GM19035 (cell line): Measurements from ENCODE around the gene KCNJ18.
"Not testable (repeated sequence)": the region's sequence is repeated elsewhere in the genome, so short reads cannot be mapped to it uniquely, and the experiment has no call there.

Experiments
- ATAC-seq: cut with Tn5 transposase; IDR thresholded peaks from one replicate; pipeline ENCODE4 v1.9.1; 2021; ENCODE audit not compliant: unreplicated experiment

Gene KCNJ18

DNA sequence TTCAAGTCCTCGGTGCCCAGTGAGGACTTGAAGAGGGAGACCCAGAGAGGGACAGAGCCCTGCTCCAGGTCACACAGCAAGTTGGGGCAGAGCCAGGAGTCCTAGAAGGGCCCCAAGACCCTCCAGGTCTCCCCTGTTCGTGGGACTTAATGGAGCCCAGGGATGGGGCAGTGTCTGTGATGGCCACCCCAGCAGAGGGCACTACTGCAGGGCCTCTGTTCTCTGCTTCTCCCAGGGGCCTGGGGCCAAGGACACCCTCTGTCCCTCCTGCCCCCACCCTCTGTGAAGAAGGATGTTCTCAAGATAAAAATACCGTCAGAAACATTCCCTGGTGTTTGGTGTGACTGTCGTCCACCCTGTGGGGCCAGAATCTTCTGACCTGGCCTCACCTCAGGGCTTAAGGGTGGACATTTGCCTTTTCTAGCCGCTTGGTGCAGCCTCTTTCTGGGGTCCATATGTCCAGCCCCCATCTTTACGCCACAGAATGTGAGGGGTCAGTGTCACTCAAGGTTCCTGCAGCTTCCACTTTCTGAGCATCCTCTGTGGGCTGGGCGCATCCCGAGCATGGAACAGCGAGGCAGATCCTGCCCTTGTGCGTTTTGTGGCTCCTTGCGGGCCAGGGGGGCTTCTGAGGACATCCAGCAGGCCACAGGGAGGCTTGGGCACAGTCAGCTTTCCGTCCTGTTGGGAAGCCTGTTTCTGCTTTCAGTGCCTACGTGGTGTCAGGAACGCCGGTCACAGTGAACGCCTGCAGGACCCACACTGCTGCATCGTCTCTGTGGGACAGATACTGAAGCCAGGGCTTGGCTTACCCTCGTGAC, at the start of gene KCNJ18:
TSS of gene KCNJ18 (plus strand) at position 641 of the 821 bp plus-strand sequence. CDS start 10,264 bp downstream, outside the sequence.
- ATAC-seq: not testable (repeated sequence)

DNA sequence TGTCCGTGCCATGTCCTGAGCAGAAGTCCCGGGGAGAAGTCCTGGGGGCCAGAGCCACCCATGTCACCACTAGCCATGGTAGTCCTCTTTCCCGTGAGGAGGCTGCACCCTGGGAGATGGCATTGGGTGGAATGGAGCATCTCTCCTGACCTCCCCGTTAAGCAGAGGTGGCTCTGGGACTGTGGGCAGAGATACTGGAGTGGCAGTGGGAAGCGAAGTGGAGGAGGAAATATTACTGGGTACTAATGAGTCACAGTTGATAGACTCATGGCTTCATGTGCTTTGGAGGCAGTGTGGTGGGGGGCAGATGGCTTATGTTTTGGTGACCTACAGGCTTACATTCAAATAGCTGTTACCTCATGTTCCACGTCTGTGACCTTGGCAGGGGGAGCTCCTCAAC, 44.2 kb upstream of the KCNJ18 start:
- ATAC-seq: not testable (repeated sequence)

DNA sequence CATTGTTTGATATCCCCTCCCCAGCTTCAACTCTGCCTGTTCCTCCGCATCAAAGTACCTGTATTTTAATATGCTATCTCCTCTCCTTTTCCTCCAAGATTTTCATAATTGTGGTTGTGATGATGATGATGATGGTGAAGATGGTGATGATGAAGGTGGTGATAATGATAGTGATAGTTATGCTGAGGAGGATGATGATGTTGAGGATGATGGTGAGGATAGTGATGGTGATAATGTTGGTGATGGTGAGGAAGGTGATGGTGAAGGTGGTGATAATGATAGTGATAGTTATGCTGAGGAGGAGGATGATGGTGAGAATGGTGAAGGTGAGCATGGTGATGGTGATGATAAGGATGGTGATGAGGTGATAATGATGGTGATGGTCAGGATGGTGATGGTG, 42.3 kb upstream of the KCNJ18 start:
- not testable (repeated sequence) for ATAC-seq

GRCh38 chr17:21652049-21652448, 40.3 kb upstream of the KCNJ18 start:
- ATAC-seq: not testable (repeated sequence)

DNA sequence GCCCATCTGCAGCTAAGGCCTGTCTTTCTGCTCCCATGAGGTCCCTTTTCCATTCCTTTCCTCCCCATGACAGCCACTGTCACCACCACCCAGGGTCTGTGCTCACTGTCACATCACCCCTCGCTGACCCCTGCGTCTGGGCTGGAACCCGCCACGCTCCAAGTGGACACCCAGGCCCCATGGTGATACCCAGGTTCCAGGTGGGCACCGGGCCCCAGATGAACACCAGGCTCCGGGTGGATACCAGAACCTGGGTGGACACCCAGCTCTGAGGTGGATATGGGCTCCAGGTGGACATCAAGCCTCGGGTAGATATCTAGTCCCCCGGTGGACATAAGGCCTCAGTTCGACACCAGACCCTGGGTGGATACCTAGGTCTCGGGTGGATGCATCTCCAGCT, 39.1 kb upstream of the KCNJ18 start:
- ATAC-seq: not testable (repeated sequence)

- ATAC-seq: not testable (repeated sequence)
These were observed 35.6 kb upstream of the KCNJ18 start for GRCh38 chr17:21656518-21657309.

DNA sequence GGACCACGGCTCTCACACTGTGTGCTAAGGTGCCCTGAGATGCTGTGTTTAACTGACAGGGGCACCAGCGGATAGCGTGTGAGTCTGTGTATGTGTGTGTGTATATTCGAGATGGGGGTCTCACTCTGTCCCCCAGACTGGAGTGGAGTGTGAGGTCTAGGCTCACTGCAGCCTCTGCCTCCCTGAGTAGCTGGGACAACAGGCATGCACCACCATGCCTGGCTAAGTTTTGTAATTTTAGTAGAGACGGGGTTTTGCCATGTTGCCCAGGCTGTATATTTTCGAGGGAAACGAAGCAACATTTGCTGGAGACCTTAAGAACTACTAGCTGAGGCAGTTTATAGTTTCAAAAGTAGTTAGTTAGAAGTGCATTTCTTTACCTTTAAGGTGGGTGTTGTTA, 32.7 kb upstream of the KCNJ18 start:
- ATAC-seq: not testable (repeated sequence)

DNA sequence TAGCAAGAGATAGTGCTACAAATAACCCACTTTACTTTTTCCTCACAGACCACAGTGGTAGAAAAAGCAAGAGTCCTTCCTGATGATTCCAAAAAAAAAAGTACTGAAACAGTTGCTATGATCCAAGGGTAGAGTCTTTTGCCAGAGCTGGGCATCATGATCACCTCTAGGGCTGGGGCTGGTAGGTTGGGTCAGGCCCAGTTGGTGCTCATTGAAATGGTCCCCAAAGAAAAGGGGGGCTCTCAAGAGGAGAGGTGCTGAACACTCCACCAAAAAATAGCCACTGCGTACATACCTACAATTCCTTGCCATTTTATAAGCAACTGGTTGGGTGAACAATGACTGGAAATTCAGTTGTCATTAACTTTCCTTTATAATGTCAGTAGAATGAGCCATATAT, 30.9 kb upstream of the KCNJ18 start:
- not testable (repeated sequence) for ATAC-seq

DNA sequence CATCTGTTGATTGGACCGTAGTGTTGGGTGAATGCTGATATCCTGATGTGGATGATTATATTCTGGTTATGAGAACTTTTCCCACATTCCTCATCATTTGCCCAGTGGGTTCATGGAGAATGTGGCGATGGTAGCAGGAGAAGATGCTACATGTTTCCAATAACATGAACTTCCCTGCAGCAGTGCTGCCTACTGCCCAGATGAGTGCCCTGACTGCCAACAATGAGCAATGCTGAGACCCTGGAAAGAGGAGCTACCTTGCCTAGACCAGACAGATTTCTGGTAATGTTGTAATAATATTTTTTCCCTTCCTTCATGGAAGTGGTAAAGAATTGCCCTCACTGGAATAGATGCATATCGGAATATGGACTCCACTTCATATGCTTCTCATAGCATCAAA, 29.2 kb upstream of the KCNJ18 start:
- ATAC-seq: not testable (repeated sequence)

GRCh38 chr17:21663614-21664474, 28.5 kb upstream of the KCNJ18 start:
- ATAC-seq: not testable (repeated sequence)

GRCh38 chr17:21665171-21665570, 27.2 kb upstream of the KCNJ18 start:
- not testable (repeated sequence) for ATAC-seq

DNA sequence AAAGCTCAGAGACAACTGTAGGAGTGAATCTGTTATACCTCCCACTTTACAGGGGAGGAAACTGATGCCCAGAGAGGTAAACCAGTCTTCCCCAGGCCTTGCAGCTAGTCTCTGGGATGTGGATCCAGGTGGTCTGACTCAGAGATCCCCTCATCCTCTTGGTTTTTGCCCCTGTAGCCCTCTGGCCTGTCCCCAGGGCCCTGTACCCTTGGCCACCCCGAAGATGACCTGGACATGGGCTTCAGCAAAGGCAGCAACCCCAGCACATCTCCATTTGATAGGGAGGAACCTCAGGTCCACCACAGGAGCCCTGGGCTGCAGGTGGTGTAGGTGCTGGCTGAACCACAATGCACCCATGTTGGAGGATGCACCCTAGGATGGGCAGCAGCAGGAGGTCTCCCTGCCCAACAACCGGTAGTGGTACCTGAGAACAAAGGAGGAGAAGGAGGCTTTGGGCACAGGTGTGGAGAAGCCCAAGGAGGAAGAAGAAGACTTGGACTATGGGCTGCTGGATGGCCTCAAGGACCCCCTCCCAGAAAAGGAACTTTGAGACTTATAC, 26.3 kb upstream of the KCNJ18 start:
- ATAC-seq: not testable (repeated sequence)

DNA sequence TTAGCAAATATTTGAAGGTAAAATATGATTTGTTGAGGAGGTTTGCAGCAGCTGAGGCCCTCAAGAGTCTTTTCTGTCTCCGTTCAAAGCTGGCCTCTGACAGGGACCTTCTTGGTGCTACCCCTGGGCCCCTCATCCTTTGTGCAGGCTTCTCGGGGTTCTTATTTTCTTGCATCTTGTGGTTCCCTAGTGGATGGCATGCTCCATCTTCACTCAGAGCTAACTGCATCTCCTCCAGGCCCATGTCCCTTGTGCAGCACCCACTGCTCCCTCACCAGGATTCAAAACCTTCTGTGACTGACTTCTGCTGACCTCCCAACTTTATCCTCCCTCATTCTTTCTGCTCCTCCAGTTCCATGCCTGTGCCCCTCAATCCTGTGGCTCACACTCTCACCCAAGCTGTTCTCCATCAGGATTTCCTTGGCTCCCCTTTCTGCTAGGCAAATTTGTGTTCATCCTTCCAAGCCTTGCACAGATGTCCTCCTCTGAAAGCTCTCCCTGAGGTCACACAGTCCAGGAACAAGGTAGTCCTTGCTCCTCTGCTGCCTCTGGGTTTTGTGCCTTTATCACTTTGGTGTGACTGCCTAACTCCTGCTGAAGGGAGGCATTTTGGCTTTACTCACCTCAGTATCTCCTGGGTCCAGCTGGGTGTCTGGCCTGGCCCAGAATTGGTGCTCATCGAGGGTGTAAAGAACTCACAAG, 25.5 kb upstream of the KCNJ18 start:
- not testable (repeated sequence) for ATAC-seq

DNA sequence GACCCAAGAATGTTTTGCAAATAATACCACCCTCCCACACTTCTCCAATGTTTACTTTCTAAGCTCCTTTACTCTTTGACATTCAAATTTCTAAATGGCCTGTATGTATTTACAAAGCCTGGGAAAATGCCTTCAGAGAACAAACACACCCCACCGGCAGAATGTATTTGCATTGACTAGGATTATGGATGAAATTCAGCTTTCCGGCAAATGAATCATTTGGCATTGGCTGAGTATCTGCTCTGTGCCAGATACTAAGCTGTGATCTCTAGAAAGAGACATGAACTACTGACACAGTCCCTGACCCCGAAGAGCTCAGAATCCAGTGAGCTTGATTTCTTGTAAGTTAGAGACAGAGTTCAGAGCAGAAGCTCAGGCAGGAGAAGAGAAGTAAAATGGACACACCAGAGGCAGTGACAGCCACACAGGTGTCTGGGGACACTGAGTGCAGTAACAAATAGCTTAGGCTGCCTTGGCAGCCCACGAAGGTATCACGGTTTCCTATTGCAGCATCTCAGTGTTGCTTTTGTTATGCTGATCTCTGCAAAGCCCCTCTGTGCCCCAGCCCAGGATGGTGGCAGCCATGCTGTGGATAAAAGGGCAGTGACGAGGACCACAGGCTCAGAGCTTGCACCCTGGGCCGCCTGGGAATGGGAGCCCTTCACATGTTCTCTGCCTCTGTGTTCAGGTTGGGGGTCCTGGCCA, 24.8 kb upstream of the KCNJ18 start:
- ATAC-seq: not testable (repeated sequence)

DNA sequence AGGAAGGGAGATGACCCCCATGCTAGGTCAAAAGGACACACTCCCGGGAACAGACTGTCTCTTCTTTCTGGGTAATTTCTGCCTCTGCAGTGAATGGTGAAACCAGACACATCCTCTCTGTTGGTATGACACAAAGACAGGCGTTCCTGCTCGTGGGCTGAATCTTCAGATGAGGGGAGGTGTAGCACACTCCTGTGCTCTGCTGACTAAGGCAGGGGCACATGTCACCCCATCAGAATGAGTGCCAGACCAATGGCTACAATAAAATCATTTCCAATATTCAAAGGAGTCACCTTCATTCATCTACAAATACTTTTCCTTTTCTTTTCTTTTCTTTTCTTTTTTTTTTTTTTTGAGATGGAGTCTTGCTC, 24.2 kb upstream of the KCNJ18 start:
- not testable (repeated sequence) for ATAC-seq

GRCh38 chr17:21668746-21669508, 23.4 kb upstream of the KCNJ18 start:
- ATAC-seq: not testable (repeated sequence)

GRCh38 chr17:21669616-21670360, 22.5 kb upstream of the KCNJ18 start:
- ATAC-seq: not testable (repeated sequence)
